Keratinocyte (primary cell): ENCODE results near the gene OSBPL10.

Source experiments
- CTCF ChIP-seq, 3 experiments: IDR thresholded peaks in 1 of 3; conservative IDR thresholded peaks in 1 of 3; optimal IDR thresholded peaks in 1 of 3; 2 replicates in 2 of 3; 3 replicates in 1 of 3; pipeline versions ENCODE3 to v1.5.1; 2011; ENCODE audit warnings: low read length in 3 of 3, mild to moderate bottlenecking in 3 of 3, moderate library complexity in 2 of 3, control low read depth in 1 of 3, inconsistent platforms in 1 of 3; ENCODE audit not compliant: insufficient read depth in 2 of 3; ENCODE audit errors: extremely low read depth in 1 of 3
- EZH2 ChIP-seq: IDR thresholded peaks from one replicate; pipeline ENCODE4 v1.6.1; 2012; ENCODE audit warnings: inconsistent platforms, mild to moderate bottlenecking, low read length, moderate library complexity

DNA sequence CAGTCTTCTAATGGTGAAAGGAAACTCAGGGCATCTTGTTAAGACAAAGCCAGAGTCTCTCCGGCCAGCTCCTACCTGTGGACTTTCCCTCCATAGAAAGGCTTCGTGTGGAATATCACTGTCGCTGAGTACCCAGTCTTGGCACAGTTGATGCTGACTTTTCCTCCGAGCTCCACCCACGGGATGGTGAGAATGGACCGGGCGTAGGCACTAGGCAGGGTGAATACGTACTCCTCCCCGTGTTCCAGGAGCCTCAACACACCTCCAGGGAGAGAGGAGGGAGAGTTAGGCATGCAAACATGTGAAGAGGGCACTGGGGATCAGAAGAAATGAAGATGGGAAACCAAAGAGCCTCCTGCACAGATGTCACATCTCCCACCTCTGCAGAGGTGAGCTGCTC is 310.3 kb downstream of the OSBPL10 start:
- TF ChIP-seq CTCF (optimal IDR thresholded peaks at IDR 0.05 in 1 of 3, IDR thresholded peaks at IDR 0.05 in 1 of 3, conservative IDR thresholded peaks at IDR 0.05 in 1 of 3; ENCODE audit: extremely low read depth in 1 of 3, insufficient read depth in 2 of 3, low read length in 3 of 3) = no peak
- TF ChIP-seq EZH2 = no peak
